H9 (cell line): ENCODE data around the gene CABCOCO1. TPM values are rescaled to one million over a fixed set of nuclear protein-coding genes. Genes with fewer than 3 reads are reported as not detected.

ENCODE experiments used
- DNase-seq: peaks from one replicate; pipeline ENCODE4 v3.0.0-alpha.2; 2017
- H2AFZ ChIP-seq: one replicate; pipeline ENCODE4 v1.6.1; 2013; ENCODE audit warnings: mild to moderate bottlenecking, low read length, control low read depth, moderate library complexity
- H2AK5ac ChIP-seq: 2 replicates; pipeline ENCODE4 v1.6.1; 2013; ENCODE audit warnings: low read length, control low read depth, mixed read lengths; ENCODE audit not compliant: insufficient read length
- H2BK120ac ChIP-seq: one replicate; pipeline ENCODE4 v1.6.1; 2013; ENCODE audit warnings: low read depth, mild to moderate bottlenecking, low read length, control low read depth, inconsistent platforms; ENCODE audit not compliant: poor library complexity, severe bottlenecking
- H2BK12ac ChIP-seq: 2 replicates; pipeline ENCODE4 v1.6.1; 2013; ENCODE audit warnings: low read length, control low read depth, mixed read lengths, low read depth; ENCODE audit not compliant: insufficient read length
- H2BK15ac ChIP-seq: 2 replicates; pipeline ENCODE4 v1.6.1; 2013; ENCODE audit warnings: low read depth, low read length, control low read depth
- H2BK20ac ChIP-seq: one replicate; pipeline ENCODE4 v1.6.1; 2013; ENCODE audit warnings: low read depth, mild to moderate bottlenecking, low read length, control low read depth, inconsistent platforms; ENCODE audit not compliant: poor library complexity, severe bottlenecking
- H2BK5ac ChIP-seq: 2 replicates; pipeline ENCODE4 v1.6.1; 2013; ENCODE audit warnings: low read length, control low read depth, mixed read lengths; ENCODE audit not compliant: insufficient read length
- H3K14ac ChIP-seq: 2 replicates; pipeline ENCODE4 v1.6.1; 2013; ENCODE audit warnings: low read length, control low read depth; ENCODE audit not compliant: insufficient read depth
- H3K18ac ChIP-seq: 2 replicates; pipeline ENCODE4 v1.6.1; 2013; ENCODE audit warnings: low read depth, mild to moderate bottlenecking, mixed read lengths, low read length, control low read depth; ENCODE audit not compliant: insufficient read length
- H3K23ac ChIP-seq: 2 replicates; pipeline ENCODE4 v1.6.1; 2013; ENCODE audit warnings: low read length, control low read depth, mixed read lengths, low read depth; ENCODE audit not compliant: insufficient read length
- H3K23me2 ChIP-seq: 2 replicates; pipeline ENCODE4 v1.6.1; 2013; ENCODE audit warnings: low read depth, mild to moderate bottlenecking, mixed read lengths, low read length, control low read depth; ENCODE audit not compliant: insufficient read length, poor library complexity, severe bottlenecking
- H3K27ac ChIP-seq: 2 replicates; pipeline ENCODE4 v1.5.1; 2013; ENCODE audit warnings: low read length, control low read depth, mixed read lengths, low read depth; ENCODE audit not compliant: insufficient read length
- H3K27me3 ChIP-seq: 2 replicates; pipeline ENCODE4 v1.6.1; 2013; ENCODE audit warnings: low read length, control low read depth, inconsistent platforms; ENCODE audit not compliant: insufficient read depth
- H3K4ac ChIP-seq: 2 replicates; pipeline ENCODE4 v1.6.1; 2013; ENCODE audit warnings: low read depth, mild to moderate bottlenecking, control low read depth, inconsistent platforms, low read length, moderate library complexity
- H3K4me1 ChIP-seq: 2 replicates; pipeline ENCODE4 v1.6.1; 2013; ENCODE audit warnings: low read length, control low read depth, inconsistent platforms; ENCODE audit not compliant: insufficient read depth
- H3K4me2 ChIP-seq: 2 replicates; pipeline ENCODE4 v1.6.1; 2013; ENCODE audit warnings: low read length, control low read depth, mixed read lengths; ENCODE audit not compliant: insufficient read length, insufficient read depth
- H3K56ac ChIP-seq: 2 replicates; pipeline ENCODE4 v1.6.1; 2013; ENCODE audit warnings: low read depth, mild to moderate bottlenecking, mixed read lengths, low read length, control low read depth; ENCODE audit not compliant: insufficient read length
- H3K79me1 ChIP-seq: 2 replicates; pipeline ENCODE4 v1.6.1; 2013; ENCODE audit warnings: low read depth, mild to moderate bottlenecking, moderate library complexity, low read length, control low read depth, inconsistent platforms; ENCODE audit not compliant: insufficient read depth, poor library complexity, severe bottlenecking
- H3K79me2 ChIP-seq: 2 replicates; pipeline ENCODE4 v1.6.1; 2013; ENCODE audit warnings: low read length, control low read depth, inconsistent platforms; ENCODE audit not compliant: insufficient read depth
- H3K9ac ChIP-seq: 2 replicates; pipeline ENCODE4 v1.6.1; 2013; ENCODE audit warnings: low read length, control low read depth, mixed read lengths; ENCODE audit not compliant: insufficient read length; ENCODE audit errors: extremely low read depth
- H3K9me3 ChIP-seq: one replicate; pipeline ENCODE4 v1.6.1; 2013; ENCODE audit warnings: low read depth, low read length, inconsistent platforms; ENCODE audit not compliant: control insufficient read depth
- H3T11ph ChIP-seq: one replicate; pipeline ENCODE4 v1.6.1; 2013; ENCODE audit warnings: mild to moderate bottlenecking, low read length, control low read depth, inconsistent platforms
- H4K20me1 ChIP-seq: one replicate; pipeline ENCODE4 v1.6.1; 2013; ENCODE audit not compliant: control insufficient read depth, insufficient read length, insufficient read depth
- H4K5ac ChIP-seq: 2 replicates; pipeline ENCODE4 v1.6.1; 2013; ENCODE audit warnings: low read depth, mild to moderate bottlenecking, mixed read lengths, low read length, control low read depth; ENCODE audit not compliant: insufficient read length
- H4K8ac ChIP-seq: replicated peaks from 2 replicates; pipeline ENCODE4 v1.6.1; 2013; ENCODE audit warnings: low read length, control low read depth, mixed read lengths, low read depth; ENCODE audit not compliant: insufficient read length
- H4K91ac ChIP-seq: 2 replicates; pipeline ENCODE4 v1.6.1; 2013; ENCODE audit warnings: low read depth, mild to moderate bottlenecking, moderate library complexity, mixed read lengths, low read length, control low read depth; ENCODE audit not compliant: insufficient read length
- H3K27ac Mint-ChIP-seq, 3 experiments: 2 replicates in 2 of 3; 3 replicates in 1 of 3; pipeline ENCODE4 v1.8.0; 2020 to 2021; ENCODE audit warnings: mixed read lengths in 3 of 3, mild to moderate bottlenecking in 1 of 3, moderate library complexity in 1 of 3
- H3K27me3 Mint-ChIP-seq: 2 replicates; pipeline ENCODE4 v1.8.0; 2021; ENCODE audit warnings: low read depth, mild to moderate bottlenecking, moderate library complexity, mixed read lengths
- H3K36me3 Mint-ChIP-seq, 3 experiments: 2 replicates in 2 of 3; 3 replicates in 1 of 3; pipeline ENCODE4 v1.8.0; 2020 to 2021; ENCODE audit warnings: low read depth in 3 of 3, mixed read lengths in 3 of 3; ENCODE audit not compliant: insufficient read depth in 1 of 3
- H3K4me1 Mint-ChIP-seq, 2 experiments: 2 replicates each; pipeline ENCODE4 v1.8.0; 2020; ENCODE audit warnings: mixed read lengths in 2 of 2
- H3K4me3 Mint-ChIP-seq, 2 experiments: 2 replicates in 1 of 2; 3 replicates in 1 of 2; pipeline ENCODE4 v1.8.0; 2020 to 2021; ENCODE audit warnings: mild to moderate bottlenecking in 2 of 2, mixed read lengths in 2 of 2, moderate library complexity in 1 of 2
- H3K9me3 Mint-ChIP-seq, 2 experiments: 2 replicates in 1 of 2; 3 replicates in 1 of 2; pipeline ENCODE4 v1.8.0; 2020; ENCODE audit warnings: mild to moderate bottlenecking in 2 of 2, mixed read lengths in 2 of 2, moderate library complexity in 1 of 2
- WGBS: extraction: QIAGEN DNeasy Blood & Tissue Kit; methylation state at CpG from one replicate; pipeline ENCODE4 v1.1.7; 2013; ENCODE audit warnings: missing lambda C conversion rate, low lambda C conversion rate, mixed read lengths; ENCODE audit not compliant: insufficient read length; ENCODE audit errors: extremely low coverage; 5-methylcytosine and 5-hydroxymethylcytosine counted together
- total RNA-seq: library from RNA; stranded (reverse); gene quantifications from 2 replicates; pipeline ENCODE4 v1.2.1, GENCODE V29; 2021
- TF ChIP-seq, protein P1 (sequence below): fragments of 200-600 bp; sonication (generic); conservative IDR thresholded peaks from 3 replicates; pipeline ENCODE4 v1.8.0; 2021; ENCODE audit warnings: antibody characterized with exemption, mild to moderate bottlenecking

CABCOCO1 gene
- total RNA-seq, 1 experiment from 2014 or later = not detected

- no peaks in the 10 kb centered on the region for H3K4me1 Mint-ChIP-seq
- Histone ChIP-seq H3K9me3 (no peaks in the 10 kb centered on the region), H2BK20ac (no peak overlapping the region)
Measured at GRCh38 chr10:61797304-61798153, 134.8 kb downstream of the CABCOCO1 start.

More at GRCh38 chr10:61797304-61798153, 134.8 kb downstream of the CABCOCO1 start:
- TF ChIP-seq, protein P1, sequence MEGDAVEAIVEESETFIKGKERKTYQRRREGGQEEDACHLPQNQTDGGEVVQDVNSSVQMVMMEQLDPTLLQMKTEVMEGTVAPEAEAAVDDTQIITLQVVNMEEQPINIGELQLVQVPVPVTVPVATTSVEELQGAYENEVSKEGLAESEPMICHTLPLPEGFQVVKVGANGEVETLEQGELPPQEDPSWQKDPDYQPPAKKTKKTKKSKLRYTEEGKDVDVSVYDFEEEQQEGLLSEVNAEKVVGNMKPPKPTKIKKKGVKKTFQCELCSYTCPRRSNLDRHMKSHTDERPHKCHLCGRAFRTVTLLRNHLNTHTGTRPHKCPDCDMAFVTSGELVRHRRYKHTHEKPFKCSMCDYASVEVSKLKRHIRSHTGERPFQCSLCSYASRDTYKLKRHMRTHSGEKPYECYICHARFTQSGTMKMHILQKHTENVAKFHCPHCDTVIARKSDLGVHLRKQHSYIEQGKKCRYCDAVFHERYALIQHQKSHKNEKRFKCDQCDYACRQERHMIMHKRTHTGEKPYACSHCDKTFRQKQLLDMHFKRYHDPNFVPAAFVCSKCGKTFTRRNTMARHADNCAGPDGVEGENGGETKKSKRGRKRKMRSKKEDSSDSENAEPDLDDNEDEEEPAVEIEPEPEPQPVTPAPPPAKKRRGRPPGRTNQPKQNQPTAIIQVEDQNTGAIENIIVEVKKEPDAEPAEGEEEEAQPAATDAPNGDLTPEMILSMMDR = no peak
- H3K23ac ChIP-seq = no peak overlapping the region
- no peaks in the 10 kb centered on the region for H3K79me1 ChIP-seq
- no peaks in the 10 kb centered on the region for H4K20me1 ChIP-seq
- H3K27me3 Mint-ChIP-seq = no peaks in the 10 kb centered on the region
- H3K27ac Mint-ChIP-seq = no peak overlapping the region
- no peaks in the 10 kb centered on the region for H3K23me2 ChIP-seq
- no peak overlapping the region for H3K4me3 Mint-ChIP-seq
- H3K4me2 ChIP-seq = no peak overlapping the region
- WGBS = no CpG with 5 or more reads among the region's 17 CpGs
- DNase-seq = no peak
- H4K8ac ChIP-seq = no peak overlapping the region
- H3K9me3 Mint-ChIP-seq = no peaks in the 10 kb centered on the region
- no peak overlapping the region for H3K56ac ChIP-seq
- H3K27ac ChIP-seq = no peak overlapping the region
- H2BK12ac ChIP-seq = no peak overlapping the region
- H2AK5ac ChIP-seq = no peak overlapping the region
- no peaks in the 10 kb centered on the region for H3K36me3 Mint-ChIP-seq
- H3K27me3 ChIP-seq = no peaks in the 10 kb centered on the region
- no peak overlapping the region for H4K5ac ChIP-seq
- H4K91ac ChIP-seq = no peak overlapping the region
- H2BK15ac ChIP-seq = no peak overlapping the region
- H3K14ac ChIP-seq = no peak overlapping the region
- no peak overlapping the region for H3K9ac ChIP-seq
- H3T11ph ChIP-seq = no peak overlapping the region
- no peak overlapping the region for H3K18ac ChIP-seq
- no peak overlapping the region for H2BK5ac ChIP-seq
- no peaks in the 10 kb centered on the region for H3K79me2 ChIP-seq
- no peak overlapping the region for H2AFZ ChIP-seq
- no peak overlapping the region for H2BK120ac ChIP-seq
- H3K4me1 ChIP-seq = no peaks in the 10 kb centered on the region; the same call in 1 of the 2 replicates
- no peak overlapping the region for H3K4ac ChIP-seq
